GM12892 (cell line): ENCODE results near the gene MVP.

Source experiments
- DNase-seq: peaks from one replicate; pipeline ENCODE4 v3.0.0; 2011; ENCODE audit not compliant: insufficient read length
- FAIRE-seq: peaks from 2 replicates; lab custom pipeline; 2011; peaks lifted over from hg19 to GRCh38; lab: Jason Lieb, UNC
- POLR2A ChIP-seq: IDR thresholded peaks from 2 replicates; pipeline ENCODE4 v1.6.1; 2011; ENCODE audit warnings: low read depth, low read length, control low read depth
- POLR2AphosphoS5 ChIP-seq: IDR thresholded peaks from 2 replicates; pipeline ENCODE4 v1.6.1; 2011; ENCODE audit warnings: low read depth, low read length, control low read depth
- TAF1 ChIP-seq: IDR thresholded peaks from 2 replicates; pipeline ENCODE4 v1.6.1; 2011; ENCODE audit warnings: low read depth, mild to moderate bottlenecking, control low read depth, low read length, borderline replicate concordance

Gene MVP

GRCh38 chr16:29812754-29813643, 7.3 kb upstream of the MVP start:
- FAIRE-seq, result no peak
- no peak for TF ChIP-seq POLR2A
- TF ChIP-seq TAF1, result no peak
- no peak for DNase-seq

- no peak for FAIRE-seq
- no peak for TF ChIP-seq POLR2AphosphoS5
- TF ChIP-seq TAF1, result no peak
- DNase-seq, result no peak
Measured at GRCh38 chr16:29813644-29814562, 6.4 kb upstream of the MVP start.

- no peak for TF ChIP-seq POLR2A
- TF ChIP-seq TAF1, result no peak
- no peak for TF ChIP-seq POLR2AphosphoS5
- no peak for DNase-seq
- FAIRE-seq, result no peak
Measured at GRCh38 chr16:29814592-29814991, 5.7 kb upstream of the MVP start.

GRCh38 chr16:29815032-29815721, 5.1 kb upstream of the MVP start:
- TF ChIP-seq POLR2AphosphoS5, result no peak
- no peak for TF ChIP-seq POLR2A
- no peak for TF ChIP-seq TAF1
- DNase-seq (no peak), FAIRE-seq (no peak)

GRCh38 chr16:29815793-29816693, 4.2 kb upstream of the MVP start, which contains the start of gene PAGR1:
Gene PAGR1 (plus strand): TSS chr16:29816152. CDS start chr16:29816526, 374 bp downstream.
- peak; percentile 98 for FAIRE-seq
- DNase-seq, result peak; percentile 96
- TF ChIP-seq POLR2A (peak; percentile 83), TAF1 (peak; percentile 62; the same call in 1 of the 2 replicates), POLR2AphosphoS5 (peak; percentile 86)

GRCh38 chr16:29816694-29817441, 3.4 kb upstream of the MVP start:
- DNase-seq (peak; percentile 62), FAIRE-seq (peak; percentile 67)
- TF ChIP-seq POLR2A, result no peak
- no peak for TF ChIP-seq TAF1
- TF ChIP-seq POLR2AphosphoS5, result no peak

GRCh38 chr16:29818082-29818481, 2.2 kb upstream of the MVP start:
- FAIRE-seq (no peak), DNase-seq (no peak)
- TF ChIP-seq TAF1, result no peak
- no peak for TF ChIP-seq POLR2AphosphoS5
- TF ChIP-seq POLR2A, result no peak

GRCh38 chr16:29819506-29819905, 756 bp upstream of the MVP start:
- no peak for DNase-seq
- no peak for TF ChIP-seq POLR2A
- TF ChIP-seq TAF1, result no peak
- FAIRE-seq, result no peak

- DNase-seq (peak; percentile 64), FAIRE-seq (peak; percentile 70)
- TF ChIP-seq POLR2AphosphoS5 (peak; percentile 66; the same call in 1 of the 2 replicates), POLR2A (peak; percentile 72; the same call in 1 of the 2 replicates), TAF1 (0 out of 2 replicates have a peak, but pooled peaks have one; percentile 56)
Measured at GRCh38 chr16:29820730-29821642, 724 bp downstream of the MVP start.
